ENCODE data around the gene ZFR.

Gene ZFR

DNA sequence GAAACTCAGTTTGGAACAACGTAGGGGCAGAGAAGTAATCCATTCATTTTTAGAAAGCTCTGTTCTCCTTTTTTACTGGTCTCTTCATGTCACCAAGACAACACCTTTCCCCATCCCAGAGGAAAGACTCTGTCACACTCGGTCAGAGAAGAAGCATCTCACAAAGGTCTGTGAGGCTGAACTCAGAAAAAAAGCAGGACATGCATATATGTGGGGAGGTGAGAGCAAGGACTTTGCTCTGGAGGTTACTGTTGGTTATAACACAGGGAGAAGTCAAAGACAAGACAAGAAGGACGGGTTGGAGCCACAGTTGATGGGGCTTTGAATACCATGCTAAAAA, 112.6 kb downstream of the ZFR start:
- H3K9me3 ChIP-seq (ENCODE audit: insufficient read depth, low read length): 0 out of 2 replicates have a peak, but pooled peaks cover 4% of the 10 kb centered on the region
- H3K4me2 ChIP-seq (ENCODE audit: low read length): peak overlapping the region; percentile 70
- H3K79me2 ChIP-seq (ENCODE audit: low read length): no peaks in the 10 kb centered on the region
- no peak overlapping the region for H3K27ac ChIP-seq (ENCODE audit: low read length)
- no peaks in the 10 kb centered on the region for H4K20me1 ChIP-seq (ENCODE audit: insufficient read depth, low read length)
- H3K4me1 ChIP-seq (ENCODE audit: low read length): peaks cover 17% of the 10 kb centered on the region
- H3K9ac ChIP-seq (ENCODE audit: low read length): no peak overlapping the region; the same call in 1 of the 2 replicates
- H3K27me3 ChIP-seq (ENCODE audit: low read depth, low read length): no peaks in the 10 kb centered on the region
- no peak overlapping the region; the same call in 1 of the 2 replicates for H2AFZ ChIP-seq (ENCODE audit: low read depth, low read length)
- H3K36me3 ChIP-seq (replicated peaks; ENCODE audit: low read depth, low read length): no peaks in the 10 kb centered on the region
- H3K4me3 ChIP-seq (ENCODE audit: low read length): peak overlapping the region; percentile 31; the same call in 1 of the 2 replicates
- no peak for TF ChIP-seq EZH2phosphoT487 (IDR thresholded peaks at IDR 0.05; ENCODE audit: low read depth)
- no peak for TF ChIP-seq CTCF (IDR thresholded peaks at IDR 0.05; ENCODE audit: low read depth, low read length)

DNA sequence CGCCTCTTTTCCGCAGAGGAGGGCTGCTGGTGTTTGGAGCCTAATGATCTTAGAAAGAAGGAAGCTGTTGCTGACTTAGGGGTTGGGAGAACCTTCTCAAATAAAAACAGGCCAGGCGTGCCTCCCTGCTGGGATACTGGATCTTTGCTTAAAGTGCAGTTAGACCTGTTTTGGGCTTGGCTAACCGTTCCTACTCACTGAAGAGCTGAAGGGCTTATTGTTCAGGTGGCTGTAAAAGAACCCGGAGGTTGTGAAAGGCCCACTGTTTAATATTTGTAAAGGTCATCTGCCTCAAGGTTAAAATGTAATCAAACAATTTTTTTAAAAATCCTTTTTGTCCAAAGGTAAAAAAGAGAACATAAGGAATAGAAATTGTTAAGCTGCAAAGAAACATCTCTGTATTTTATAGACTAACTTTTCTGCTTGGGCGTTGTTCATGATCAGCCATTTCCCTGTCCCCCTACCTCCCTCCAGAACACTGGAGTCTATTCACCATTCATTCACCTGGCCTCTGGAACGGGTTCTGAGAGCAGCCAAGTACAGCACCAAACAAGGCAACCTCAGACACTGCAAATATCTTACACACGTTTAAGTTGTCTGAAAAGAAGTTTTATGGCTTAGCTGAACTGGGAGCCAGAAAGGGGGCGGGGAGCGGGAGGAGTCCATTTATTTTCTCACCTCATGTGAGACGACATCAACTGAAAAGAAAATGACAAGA, 113.2 kb downstream of the ZFR start:
- H3K4me3 ChIP-seq (ENCODE audit: low read length): peak overlapping the region; percentile 31; the same call in 1 of the 2 replicates
- H2AFZ ChIP-seq (ENCODE audit: low read depth, low read length): 0 out of 2 replicates have a peak overlapping the region, but pooled peaks have one; percentile 21
- H4K20me1 ChIP-seq (ENCODE audit: insufficient read depth, low read length): no peaks in the 10 kb centered on the region
- H3K4me1 ChIP-seq (ENCODE audit: low read length): peaks cover 19% of the 10 kb centered on the region
- TF ChIP-seq CTCF (IDR thresholded peaks at IDR 0.05; ENCODE audit: low read depth, low read length) (no peak), EZH2phosphoT487 (IDR thresholded peaks at IDR 0.05; ENCODE audit: low read depth) (no peak)
- H3K36me3 ChIP-seq (replicated peaks; ENCODE audit: low read depth, low read length): no peaks in the 10 kb centered on the region
- H3K4me2 ChIP-seq (ENCODE audit: low read length): peak overlapping the region; percentile 70
- no peaks in the 10 kb centered on the region for H3K79me2 ChIP-seq (ENCODE audit: low read length)
- H3K27ac ChIP-seq (ENCODE audit: low read length): no peak overlapping the region
- H3K9ac ChIP-seq (ENCODE audit: low read length): no peak overlapping the region; the same call in 1 of the 2 replicates
- H3K27me3 ChIP-seq (ENCODE audit: low read depth, low read length): no peaks in the 10 kb centered on the region
- no peaks in the 10 kb centered on the region for H3K9me3 ChIP-seq (ENCODE audit: insufficient read depth, low read length)

- Histone ChIP-seq H3K79me2 (ENCODE audit: low read length) (no peaks in the 10 kb centered on the region), H3K27ac (ENCODE audit: low read length) (no peak overlapping the region), H3K4me2 (ENCODE audit: low read length) (no peak overlapping the region), H3K27me3 (ENCODE audit: low read depth, low read length) (no peaks in the 10 kb centered on the region), H3K4me3 (ENCODE audit: low read length) (no peak overlapping the region), H3K9ac (ENCODE audit: low read length) (no peak overlapping the region), H4K20me1 (ENCODE audit: insufficient read depth, low read length) (no peaks in the 10 kb centered on the region), H3K36me3 (replicated peaks; ENCODE audit: low read depth, low read length) (no peaks in the 10 kb centered on the region), H2AFZ (ENCODE audit: low read depth, low read length) (no peak overlapping the region), H3K4me1 (ENCODE audit: low read length) (peaks cover 29% of the 10 kb centered on the region), H3K9me3 (ENCODE audit: insufficient read depth, low read length) (no peaks in the 10 kb centered on the region)
- no peak for TF ChIP-seq CTCF (IDR thresholded peaks at IDR 0.05; ENCODE audit: low read depth, low read length)
- no peak for TF ChIP-seq EZH2phosphoT487 (IDR thresholded peaks at IDR 0.05; ENCODE audit: low read depth)
Observed at GRCh38 chr5:32330126-32330971, 114.2 kb downstream of the ZFR start.

- Histone ChIP-seq H3K4me2 (ENCODE audit: low read length) (peak overlapping the region; percentile 74), H2AFZ (ENCODE audit: low read depth, low read length) (peak overlapping the region; percentile 86)
Observed at GRCh38 chr5:32329395-32329834, 115.1 kb downstream of the ZFR start.

More at GRCh38 chr5:32329395-32329834, 115.1 kb downstream of the ZFR start:
- no peak overlapping the region for H3K27ac ChIP-seq (ENCODE audit: low read length)
- peak overlapping the region; percentile 55 for H3K4me3 ChIP-seq (ENCODE audit: low read length)
- no peak overlapping the region for H3K9ac ChIP-seq (ENCODE audit: low read length)
- H3K27me3 ChIP-seq (ENCODE audit: low read depth, low read length): no peaks in the 10 kb centered on the region
- TF ChIP-seq CTCF (IDR thresholded peaks at IDR 0.05; ENCODE audit: low read depth, low read length) (peak; percentile 71), EZH2phosphoT487 (IDR thresholded peaks at IDR 0.05; ENCODE audit: low read depth) (no peak)
- no peaks in the 10 kb centered on the region for H3K79me2 ChIP-seq (ENCODE audit: low read length)
- H4K20me1 ChIP-seq (ENCODE audit: insufficient read depth, low read length): no peaks in the 10 kb centered on the region
- H3K36me3 ChIP-seq (replicated peaks; ENCODE audit: low read depth, low read length): no peaks in the 10 kb centered on the region
- no peaks in the 10 kb centered on the region for H3K9me3 ChIP-seq (ENCODE audit: insufficient read depth, low read length)
- peaks cover 36% of the 10 kb centered on the region for H3K4me1 ChIP-seq (ENCODE audit: low read length)

All from OCI-LY3 (cell line).